Thyroid gland (tissue), 4 donors: ENCODE data around the gene EXOC3.

Experiments used
- CTCF ChIP-seq, 6 experiments: fragments of 200-600 bp in 3 of 6; fragments of 450-650 bp in 3 of 6; sonication (generic) in 3 of 6; IDR thresholded peaks; one replicate each; pipeline ENCODE4 v1.5.1; 2016 to 2019; ENCODE audit warnings: antibody characterized with exemption in 6 of 6, mild to moderate bottlenecking in 2 of 6, inconsistent platforms in 1 of 6, moderate library complexity in 1 of 6
- POLR2A ChIP-seq, 2 donors: fragments of 450-650 bp; IDR thresholded peaks; one replicate each; pipeline ENCODE4 v1.6.1; 2017; ENCODE audit warnings: antibody characterized with exemption in 2 of 2, mild to moderate bottlenecking in 2 of 2, moderate library complexity in 1 of 2

DNA sequence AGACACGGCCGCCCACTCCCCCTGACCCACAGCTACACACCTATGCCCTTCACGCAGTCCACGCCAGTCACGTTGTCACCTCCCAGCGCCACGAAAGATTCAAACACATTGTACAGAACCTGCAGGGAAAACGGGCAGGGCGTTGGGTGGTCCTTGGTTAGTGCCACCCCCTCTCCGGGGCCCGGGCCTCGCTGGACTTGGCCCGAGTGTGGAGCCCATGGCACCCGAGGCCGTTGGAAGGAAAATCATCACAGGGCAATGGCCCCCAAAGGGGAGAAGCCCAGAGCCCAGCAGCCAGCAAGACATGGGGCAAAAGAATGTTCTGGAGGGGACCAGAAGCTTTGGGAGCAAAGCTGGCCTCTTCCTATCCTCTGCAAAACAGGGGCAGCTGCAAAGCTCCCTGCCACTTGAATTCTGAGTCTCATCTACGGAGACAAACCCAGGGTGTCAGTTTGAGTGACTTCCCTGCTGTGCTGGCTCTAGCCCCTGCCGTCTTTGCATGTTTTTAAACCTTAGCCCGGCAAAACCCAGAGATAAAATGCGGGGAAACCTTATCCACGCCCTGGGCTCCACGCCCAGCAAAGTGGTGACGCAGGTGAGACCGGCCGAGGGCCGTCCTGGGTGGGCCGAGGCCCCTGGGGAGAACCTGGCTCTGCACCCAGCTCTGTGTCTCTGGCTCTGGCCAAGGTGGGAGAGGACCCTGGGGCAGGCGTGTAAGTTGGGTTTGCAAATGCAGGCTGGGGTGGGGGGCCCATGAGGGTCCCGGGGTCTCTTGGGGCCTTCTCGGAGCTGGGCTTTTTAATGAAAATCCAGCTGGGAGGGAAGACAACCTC lies 42.4 kb downstream of the EXOC3 start:
- TF ChIP-seq CTCF (IDR thresholded peaks at IDR 0.05) = no peak
- TF ChIP-seq POLR2A (IDR thresholded peaks at IDR 0.05) = no peak
